Body of pancreas (tissue), 4 donors: ENCODE data around the gene ZP4.

ENCODE experiments used
- CTCF ChIP-seq, 7 experiments: fragments of 450-650 bp in 4 of 7; fragments of 200-600 bp in 3 of 7; sonication (generic) in 3 of 7; IDR thresholded peaks; one replicate each; pipeline ENCODE4 v1.5.1; 2016 to 2019; ENCODE audit warnings: antibody characterized with exemption in 7 of 7
- POLR2A ChIP-seq, 3 donors: fragments of 450-650 bp; IDR thresholded peaks; one replicate each; pipeline ENCODE4 v1.6.1; 2016; ENCODE audit warnings: antibody characterized with exemption in 3 of 3, mild to moderate bottlenecking in 2 of 3

DNA sequence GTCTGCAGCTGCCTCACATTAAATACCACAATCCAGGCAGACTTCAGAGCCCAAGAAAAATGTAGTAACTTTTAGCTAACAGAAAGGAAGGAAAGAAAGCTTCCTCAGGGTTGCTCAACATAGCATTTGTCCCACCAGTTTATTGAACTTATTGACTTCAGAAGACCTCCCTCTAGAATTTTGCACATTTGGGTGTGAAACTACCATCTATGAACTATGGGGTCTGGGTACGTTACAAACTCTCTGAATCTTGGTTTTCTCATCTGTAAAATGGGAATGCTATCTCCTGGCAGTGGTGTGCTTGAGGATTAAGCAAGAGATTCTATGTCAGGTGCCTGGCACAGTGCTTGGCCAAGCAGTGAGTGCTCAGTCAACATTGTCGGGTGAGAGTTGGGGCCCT is at the start of gene ZP4:
- no peak for TF ChIP-seq POLR2A (IDR thresholded peaks at IDR 0.05)
- TF ChIP-seq CTCF (IDR thresholded peaks at IDR 0.05), result no peak
